Stimulated activated CD4-positive, alpha-beta T cell treated with anti-CD3 and anti-CD28 coated beads, Interleukin-1b, Interleukin-23, amount 100 ng/mL, for 1 hour (primary cell): ENCODE results near the gene PALLD.

Experiments used
- DNase-seq, 2 donors: peaks; one replicate each; pipeline ENCODE4 v3.0.0-alpha.2; 2020; ENCODE audit warnings: low read depth in 2 of 2

Gene PALLD

DNA sequence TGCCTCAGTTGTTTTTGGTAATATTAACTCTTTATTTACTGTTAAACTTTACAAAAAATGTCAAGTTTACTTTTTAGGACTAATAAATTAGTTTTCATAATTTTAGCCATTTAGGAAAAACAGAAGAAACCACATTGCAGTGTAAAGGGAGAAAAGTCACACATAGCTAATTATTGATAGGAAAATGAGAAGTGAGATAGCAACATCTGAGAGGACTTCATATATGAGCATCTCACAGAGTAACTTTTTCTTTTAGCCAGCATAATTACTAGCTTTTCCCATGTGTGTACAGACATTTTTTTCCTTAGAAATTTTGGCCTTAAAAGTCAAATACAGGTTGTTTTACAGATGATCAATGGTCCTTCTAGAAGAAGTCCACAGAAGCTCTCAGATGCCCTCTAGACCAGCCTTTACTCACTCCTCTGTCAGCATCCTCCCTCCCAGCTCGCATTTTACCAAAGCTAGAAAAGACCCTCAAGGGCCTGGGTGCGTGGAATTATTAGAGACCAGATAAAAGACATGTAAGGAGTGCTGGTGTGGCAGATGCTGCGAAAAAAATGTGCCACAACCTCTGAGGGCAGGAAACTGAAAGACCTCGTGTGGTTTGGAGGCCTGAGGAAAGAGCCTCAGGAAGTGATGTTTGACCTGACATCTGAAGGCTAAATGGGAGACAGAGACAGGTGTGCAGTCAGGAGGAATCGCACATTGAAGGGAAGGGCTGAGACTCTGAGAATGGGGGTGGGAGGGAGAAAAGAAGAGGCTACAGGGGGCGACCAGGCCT is 356.3 kb downstream of the PALLD start:
- no peak for DNase-seq

DNA sequence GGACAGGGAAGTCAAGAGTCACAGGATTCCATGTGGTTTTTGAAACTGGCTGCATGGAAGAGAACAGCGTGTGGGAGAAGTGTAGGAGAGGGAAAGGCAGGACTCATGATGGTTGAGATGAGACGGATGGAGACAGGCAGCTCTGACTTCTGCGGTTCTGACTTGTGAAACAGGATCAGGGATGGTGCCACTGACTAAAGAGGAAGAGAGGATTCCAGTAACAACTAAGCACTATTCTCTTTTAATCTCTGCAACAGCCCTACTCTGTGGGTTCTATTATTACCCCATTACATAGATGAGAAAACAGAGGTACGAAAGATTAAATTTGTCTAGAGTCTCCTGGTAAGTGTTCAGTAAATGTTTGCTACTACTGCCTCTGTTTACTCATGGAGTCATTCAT is 356.9 kb downstream of the PALLD start:
- no peak for DNase-seq

- DNase-seq = no peak
Measured at GRCh38 chr4:168854350-168854921, 357.6 kb downstream of the PALLD start.

GRCh38 chr4:168856312-168856711 is 359.5 kb downstream of the PALLD start:
- no peak for DNase-seq

DNA sequence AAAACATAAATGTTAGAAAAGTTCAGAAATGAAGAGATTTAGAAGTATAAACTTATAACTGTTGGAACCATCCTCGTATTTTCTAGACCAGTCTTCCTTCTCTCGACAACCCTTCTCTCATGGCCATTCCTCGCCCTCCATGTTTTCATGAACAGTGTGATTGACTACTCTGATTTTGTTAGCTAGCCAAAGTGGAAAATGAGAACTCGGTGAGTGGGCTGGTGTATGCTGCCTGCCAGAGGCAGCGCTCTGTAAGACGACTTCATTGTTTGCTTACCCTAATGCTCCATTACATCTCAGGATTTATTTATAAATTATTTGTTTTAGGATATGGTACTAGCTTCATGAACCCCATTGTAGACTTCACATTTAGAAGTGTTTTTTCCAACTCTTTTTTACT is 360.2 kb downstream of the PALLD start:
- no peak for DNase-seq

DNA sequence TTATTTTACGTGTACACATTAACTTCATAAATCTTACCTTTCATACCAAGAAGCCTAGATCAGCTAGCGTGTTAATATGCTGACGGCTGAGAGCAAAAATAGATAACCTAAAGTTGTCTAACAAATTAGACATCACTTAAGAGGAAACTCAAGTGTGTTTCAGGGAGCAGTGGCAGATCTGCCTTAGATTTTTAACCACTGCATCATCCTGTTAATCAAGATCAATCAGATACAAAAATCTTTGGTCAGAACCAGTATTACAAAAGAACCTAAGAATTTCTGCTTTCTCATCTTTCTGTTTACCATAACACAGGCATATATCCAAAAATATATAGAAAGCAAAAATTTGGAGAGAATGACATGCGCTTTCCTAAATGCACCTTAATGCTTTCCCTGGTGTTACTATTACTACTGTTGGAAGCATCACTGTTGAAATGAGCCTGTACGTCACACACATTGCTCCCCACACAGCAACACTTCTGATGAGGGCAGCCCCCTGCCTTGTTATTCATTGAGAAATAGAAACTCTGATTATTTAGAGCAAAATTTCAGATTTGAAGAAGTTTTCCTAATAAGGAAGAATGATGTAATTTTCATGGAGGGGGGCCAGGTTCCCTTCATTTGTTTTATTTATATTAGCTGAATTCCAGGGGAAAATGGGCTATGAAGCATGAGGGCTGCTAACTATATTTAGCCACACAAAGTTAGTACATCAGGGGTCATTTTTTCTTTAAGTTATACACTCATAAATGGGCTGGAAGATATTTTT is 360.9 kb downstream of the PALLD start:
- DNase-seq = no peak

DNA sequence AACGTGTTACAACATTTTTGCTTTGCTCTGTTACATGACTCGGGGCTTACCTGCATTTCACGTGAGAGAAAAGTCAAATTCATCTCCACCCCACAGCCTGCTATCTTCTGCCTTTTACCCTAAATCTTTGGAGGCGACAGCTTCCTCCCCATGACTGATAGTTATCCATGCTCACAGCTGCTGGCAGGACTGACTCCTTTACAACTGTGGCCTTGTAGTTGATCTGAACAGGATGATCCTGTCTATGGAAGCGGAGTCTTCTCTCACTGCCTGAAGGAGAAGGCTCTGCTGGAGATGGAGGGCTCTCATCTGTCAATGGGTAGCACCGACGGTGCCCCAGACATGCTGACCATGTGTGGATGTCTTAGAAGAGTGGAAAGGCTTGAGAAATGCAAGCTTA is 362.2 kb downstream of the PALLD start:
- DNase-seq = no peak

DNA sequence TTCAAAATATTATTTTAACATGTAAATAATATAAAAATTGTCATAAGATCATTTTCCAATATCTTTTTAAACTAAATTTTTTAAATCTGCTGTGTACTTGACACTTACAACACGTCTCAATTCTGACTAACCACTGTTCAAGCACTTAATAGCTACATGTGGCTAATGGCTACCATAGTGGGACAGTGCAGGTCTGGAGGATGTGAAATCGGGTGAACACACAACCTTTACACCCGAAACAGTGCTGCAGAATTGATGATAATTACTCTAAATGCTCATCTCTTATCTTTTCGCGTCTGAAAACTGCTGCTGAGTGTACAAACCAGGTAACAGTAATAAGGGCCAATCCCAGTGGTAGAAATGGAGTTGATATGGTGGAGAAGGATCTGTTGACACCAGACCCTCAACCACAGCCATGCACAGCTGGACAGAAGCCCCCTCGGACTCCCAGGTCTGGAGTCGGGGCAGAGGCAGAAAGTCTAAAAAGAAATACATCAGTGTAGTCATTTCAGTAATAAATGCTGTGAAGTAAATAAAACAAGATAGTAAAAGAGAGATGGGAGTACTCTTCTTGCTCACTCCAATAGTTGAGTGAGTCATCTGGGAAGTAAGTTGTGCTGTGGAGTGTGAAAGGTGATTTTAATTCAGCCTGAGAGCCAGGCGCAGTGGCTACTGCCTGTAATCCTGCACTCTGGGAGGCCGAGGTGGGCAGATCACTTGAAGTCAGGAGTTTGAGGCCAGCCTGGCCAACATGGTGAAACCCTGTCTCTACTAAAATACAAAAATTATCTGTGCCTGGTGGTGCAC is 363.2 kb downstream of the PALLD start:
- DNase-seq = no peak

GRCh38 chr4:168860827-168861226 is 364.0 kb downstream of the PALLD start:
- no peak for DNase-seq

- no peak for DNase-seq
Measured at GRCh38 chr4:168863719-168864647, 367.1 kb downstream of the PALLD start.

DNA sequence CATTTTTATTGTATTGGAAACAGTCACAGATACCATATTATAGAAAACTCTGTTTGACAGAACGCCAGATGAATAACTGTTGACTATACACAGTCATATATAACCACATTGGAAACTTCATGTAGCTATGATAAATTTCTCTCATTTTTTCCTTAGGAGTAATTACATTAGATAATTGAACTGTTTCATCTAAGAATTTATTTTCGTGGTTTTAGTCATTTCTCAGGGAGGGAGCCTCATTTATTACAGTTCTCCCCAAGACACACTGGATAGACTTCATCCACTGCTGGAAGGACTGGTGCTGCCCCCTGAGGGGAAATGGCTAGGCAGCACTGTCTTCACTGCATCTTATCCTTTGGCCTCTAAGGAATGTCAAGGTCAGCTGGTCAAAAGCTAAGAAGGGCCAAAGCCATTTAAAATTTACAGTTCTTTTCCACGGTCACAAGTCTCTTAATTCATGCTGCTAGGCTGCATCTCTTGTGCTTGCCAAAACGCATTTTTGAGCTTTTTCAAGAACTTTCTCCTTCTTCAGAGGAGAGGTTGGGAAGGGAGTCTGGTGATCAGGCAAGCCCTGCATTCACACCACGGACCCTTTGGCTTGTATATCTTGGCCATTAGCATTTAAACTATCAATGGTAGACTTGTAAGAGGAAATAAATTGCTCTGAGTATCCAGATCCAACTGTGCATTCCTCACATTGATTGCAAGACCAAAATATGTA is 368.1 kb downstream of the PALLD start:
- no peak for DNase-seq

DNA sequence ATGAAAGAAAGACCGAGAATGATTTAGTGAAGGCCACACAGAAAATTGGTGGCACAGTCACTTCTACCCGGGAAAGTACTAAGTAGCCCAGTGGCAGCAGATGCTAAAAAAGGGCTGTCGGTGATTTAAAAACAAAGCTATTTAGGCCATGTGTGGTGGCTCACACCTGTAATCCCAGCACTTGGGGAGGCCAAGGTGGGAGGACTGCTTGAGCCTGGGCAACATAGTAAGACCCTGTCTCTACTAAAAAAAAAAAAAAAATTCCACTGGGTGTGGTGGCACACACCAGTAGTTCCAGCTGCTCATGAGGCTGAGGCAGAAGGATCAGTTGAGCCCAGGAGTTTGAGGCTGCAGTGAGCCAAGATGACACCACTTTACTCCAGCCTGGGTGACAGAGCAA is 369.0 kb downstream of the PALLD start:
- no peak for DNase-seq

DNA sequence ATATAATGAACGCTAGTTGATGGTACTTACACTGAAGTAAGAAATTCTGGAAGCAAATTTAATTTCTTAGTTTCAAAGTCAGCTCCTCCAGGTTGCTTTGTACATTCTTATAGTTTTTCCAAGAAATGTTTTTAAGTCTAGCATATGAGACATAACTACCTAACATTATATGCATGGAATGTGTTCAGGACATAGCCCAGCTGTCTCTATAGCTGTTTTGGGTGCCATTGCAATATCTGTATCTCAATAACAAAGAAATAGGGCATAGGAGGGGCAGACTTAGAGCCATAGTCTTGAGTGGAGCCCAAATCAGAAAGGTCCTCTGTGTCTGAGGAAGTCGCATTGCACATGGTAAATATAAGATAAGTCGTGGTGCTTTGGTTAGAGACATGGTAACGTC is 369.8 kb downstream of the PALLD start:
- DNase-seq = no peak

DNA sequence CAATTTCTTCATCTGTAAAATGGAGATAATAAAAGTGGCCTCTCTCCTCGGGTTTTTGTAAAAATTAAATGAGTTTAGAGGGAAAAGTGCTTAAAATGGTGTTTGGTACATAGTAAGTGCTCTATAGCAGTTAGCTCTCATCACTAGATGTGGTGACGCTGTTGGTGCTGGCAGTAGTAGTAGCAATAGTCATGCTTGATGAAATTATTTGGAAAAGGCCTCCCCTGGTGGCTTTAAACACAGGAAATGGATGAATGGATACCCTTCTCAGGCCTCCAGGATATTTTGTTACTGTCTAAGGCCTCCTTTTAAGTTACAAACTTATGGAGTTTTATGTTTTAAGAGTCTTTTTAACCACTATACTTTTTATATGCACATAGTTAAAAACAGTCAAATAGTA is 370.3 kb downstream of the PALLD start:
- DNase-seq = no peak

DNA sequence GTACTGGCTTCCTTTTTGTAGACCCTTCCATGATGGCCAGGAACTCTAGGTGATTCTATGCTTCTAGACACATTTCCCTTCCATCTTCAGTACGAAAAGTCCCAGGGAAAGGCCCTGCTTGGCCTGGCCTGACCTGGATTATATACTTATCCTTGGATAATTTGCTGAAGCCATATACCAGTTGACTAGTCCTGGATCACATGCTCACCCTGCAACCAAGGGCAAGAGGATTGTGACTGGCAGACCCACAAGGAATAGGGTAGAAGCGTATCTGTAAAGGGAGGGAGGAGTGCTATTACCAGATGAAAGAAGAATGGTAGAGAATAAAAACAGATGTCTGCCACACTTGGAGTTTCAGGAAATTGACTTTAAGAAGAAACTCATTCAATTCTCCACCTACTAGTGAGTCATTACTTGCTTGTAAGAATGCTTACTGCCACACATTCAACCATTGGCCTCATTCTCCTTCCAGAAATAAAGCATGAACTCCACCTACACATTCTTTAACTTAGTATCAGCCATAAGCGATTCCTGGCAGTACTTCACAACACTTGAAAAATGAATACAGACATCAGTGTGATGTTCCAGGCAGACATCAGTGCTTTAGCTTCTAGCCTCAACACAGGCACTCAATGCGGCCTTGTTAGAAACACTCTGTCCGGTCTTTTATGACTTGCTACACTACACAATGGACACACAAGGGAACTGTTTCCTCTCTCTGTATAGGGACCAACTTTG is 371.4 kb downstream of the PALLD start:
- DNase-seq = no peak

- DNase-seq = no peak
Measured at GRCh38 chr4:168868802-168869201, 371.9 kb downstream of the PALLD start.

GRCh38 chr4:168870004-168870403 is 373.2 kb downstream of the PALLD start:
- no peak for DNase-seq

DNA sequence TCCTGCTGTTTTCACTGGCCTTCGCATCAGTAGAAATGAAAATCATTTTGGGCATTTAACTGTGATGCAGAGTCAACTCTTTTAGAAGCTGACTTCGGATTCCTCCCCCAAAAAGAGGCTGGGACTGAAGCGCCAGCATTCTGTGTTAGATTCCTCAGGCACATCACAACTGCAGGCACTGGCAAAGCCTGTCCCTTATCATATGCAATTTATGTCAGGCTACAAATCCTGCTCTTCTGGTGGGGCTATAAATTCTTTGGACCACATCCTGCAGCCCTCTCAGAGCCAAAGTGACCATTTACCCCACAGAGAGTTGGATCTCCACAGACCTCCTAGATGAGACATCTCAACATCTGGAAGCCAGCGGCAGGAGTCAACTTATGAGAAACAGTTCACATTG is 374.8 kb downstream of the PALLD start:
- no peak for DNase-seq

DNA sequence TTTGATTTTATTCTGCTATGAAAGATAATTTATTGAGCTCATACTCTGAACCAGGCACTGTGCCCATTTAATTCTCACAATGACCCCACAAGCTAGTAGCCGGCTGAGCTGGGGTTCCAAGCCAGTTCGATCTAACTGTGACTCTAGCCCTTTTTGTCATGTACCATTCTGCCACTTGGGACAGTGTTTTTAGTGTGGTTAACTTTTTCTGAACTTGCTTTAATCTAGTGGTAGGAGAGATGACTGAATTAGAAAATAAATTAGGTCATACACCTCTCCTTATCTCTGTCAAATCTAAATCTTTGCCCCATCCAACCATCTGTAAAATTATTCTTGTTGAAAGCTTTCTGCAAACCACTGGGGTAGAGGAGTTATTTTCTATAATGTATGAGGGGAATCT is 377.2 kb downstream of the PALLD start:
- DNase-seq = no peak

DNA sequence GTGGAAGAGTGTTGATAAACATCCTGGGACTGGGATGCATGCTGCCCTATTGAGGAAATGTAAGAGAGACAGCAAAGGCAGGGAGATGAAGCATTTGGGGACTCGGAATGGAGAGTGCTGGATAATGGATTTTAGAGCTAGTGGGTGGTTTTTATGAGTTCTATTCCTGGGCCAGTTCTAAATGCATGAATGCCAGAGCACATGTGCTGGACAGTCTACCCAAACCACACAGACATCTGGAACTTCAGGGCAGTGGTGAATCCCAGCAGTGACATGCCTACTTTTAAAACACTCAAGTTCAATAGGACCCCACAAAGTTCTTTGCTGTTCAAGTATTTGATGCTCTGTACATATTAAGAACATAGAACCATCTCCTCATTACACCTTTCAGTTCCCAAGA is 379.3 kb downstream of the PALLD start:
- DNase-seq = no peak
